Activated T-cell treated with anti-CD3 and anti-CD28 coated beads, Interleukin-2, amount 50 U/mL, for 24 hours (primary cell): ENCODE measurements around the gene FBXL22.

ENCODE experiments used
- DNase-seq: peaks from one replicate; pipeline ENCODE4 v3.0.0-alpha.2; 2020
- H3K27ac Mint-ChIP-seq: 2 replicates; pipeline ENCODE4 v1.8.0; 2020; ENCODE audit warnings: mild to moderate bottlenecking, mixed read lengths
- H3K27me3 Mint-ChIP-seq: 2 replicates; pipeline ENCODE4 v1.8.0; 2020; ENCODE audit warnings: mixed read lengths
- H3K36me3 Mint-ChIP-seq: 2 replicates; pipeline ENCODE4 v1.8.0; 2020; ENCODE audit warnings: low read depth, mixed read lengths
- H3K4me1 Mint-ChIP-seq: 2 replicates; pipeline ENCODE4 v1.8.0; 2020; ENCODE audit warnings: low read depth, mixed read lengths
- H3K4me3 Mint-ChIP-seq: 2 replicates; pipeline ENCODE4 v1.8.0; 2020; ENCODE audit warnings: mild to moderate bottlenecking, moderate library complexity, mixed read lengths
- H3K9me3 Mint-ChIP-seq: 2 replicates; pipeline ENCODE4 v1.8.0; 2020; ENCODE audit warnings: mixed read lengths

The FBXL22 gene

GRCh38 chr15:63576441-63576840 lies 20.7 kb upstream of the FBXL22 start:
- H3K36me3 Mint-ChIP-seq: peaks cover 75% of the 10 kb centered on the region
- H3K4me3 Mint-ChIP-seq: no peak overlapping the region
- no peaks in the 10 kb centered on the region for H3K9me3 Mint-ChIP-seq
- DNase-seq: no peak
- peaks cover 24% of the 10 kb centered on the region for H3K4me1 Mint-ChIP-seq
- H3K27me3 Mint-ChIP-seq: no peaks in the 10 kb centered on the region
- H3K27ac Mint-ChIP-seq: peak overlapping the region; percentile 45

- H3K4me3 Mint-ChIP-seq: no peak overlapping the region
- H3K9me3 Mint-ChIP-seq: peaks cover 9% of the 10 kb centered on the region
- DNase-seq: no peak
- peaks cover 81% of the 10 kb centered on the region for H3K36me3 Mint-ChIP-seq
- peaks cover 40% of the 10 kb centered on the region for H3K4me1 Mint-ChIP-seq
- no peaks in the 10 kb centered on the region for H3K27me3 Mint-ChIP-seq
- H3K27ac Mint-ChIP-seq: peak overlapping the region; percentile 82
These were observed 15.0 kb upstream of the FBXL22 start for GRCh38 chr15:63582179-63582578.

- DNase-seq: no peak
- no peaks in the 10 kb centered on the region for H3K27me3 Mint-ChIP-seq
- H3K9me3 Mint-ChIP-seq: peaks cover 9% of the 10 kb centered on the region
- H3K4me1 Mint-ChIP-seq: peaks cover 40% of the 10 kb centered on the region
- H3K27ac Mint-ChIP-seq: peak overlapping the region; percentile 82
- no peak overlapping the region for H3K4me3 Mint-ChIP-seq
- H3K36me3 Mint-ChIP-seq: peaks cover 85% of the 10 kb centered on the region
These were observed 14.3 kb upstream of the FBXL22 start for GRCh38 chr15:63582718-63583426.

- H3K4me1 Mint-ChIP-seq: peaks cover 43% of the 10 kb centered on the region
- peaks cover 99% of the 10 kb centered on the region for H3K36me3 Mint-ChIP-seq
- H3K27ac Mint-ChIP-seq: peak overlapping the region; percentile 76
- H3K4me3 Mint-ChIP-seq: no peak overlapping the region
- DNase-seq: no peak
- peaks cover 9% of the 10 kb centered on the region for H3K9me3 Mint-ChIP-seq
- no peaks in the 10 kb centered on the region for H3K27me3 Mint-ChIP-seq
These were observed 10.4 kb upstream of the FBXL22 start for GRCh38 chr15:63586790-63587189.

GRCh38 chr15:63587527-63587926 lies 9.7 kb upstream of the FBXL22 start:
- H3K27me3 Mint-ChIP-seq: no peaks in the 10 kb centered on the region
- no peak overlapping the region for H3K4me3 Mint-ChIP-seq
- DNase-seq: no peak
- H3K9me3 Mint-ChIP-seq: peaks cover 9% of the 10 kb centered on the region
- H3K36me3 Mint-ChIP-seq: peaks cover 99% of the 10 kb centered on the region
- no peak overlapping the region for H3K27ac Mint-ChIP-seq
- peaks cover 43% of the 10 kb centered on the region for H3K4me1 Mint-ChIP-seq

GRCh38 chr15:63588826-63589225 lies 8.4 kb upstream of the FBXL22 start:
- Mint-ChIP-seq H3K36me3 (peaks cover 99% of the 10 kb centered on the region), H3K27ac (peak overlapping the region; percentile 64), H3K4me3 (no peak overlapping the region), H3K9me3 (peaks cover 6% of the 10 kb centered on the region), H3K27me3 (no peaks in the 10 kb centered on the region), H3K4me1 (peaks cover 44% of the 10 kb centered on the region)
- DNase-seq: no peak

GRCh38 chr15:63593705-63594671 lies 3.2 kb upstream of the FBXL22 start:
- H3K36me3 Mint-ChIP-seq: peaks cover 64% of the 10 kb centered on the region
- DNase-seq: no peak
- H3K27ac Mint-ChIP-seq: peak overlapping the region; percentile 79
- H3K4me1 Mint-ChIP-seq: peaks cover 76% of the 10 kb centered on the region
- no peaks in the 10 kb centered on the region for H3K27me3 Mint-ChIP-seq
- H3K4me3 Mint-ChIP-seq: no peak overlapping the region
- H3K9me3 Mint-ChIP-seq: no peaks in the 10 kb centered on the region

- H3K4me3 Mint-ChIP-seq: no peak overlapping the region
These were observed 2.1 kb upstream of the FBXL22 start for GRCh38 chr15:63595065-63595464.

GRCh38 chr15:63595688-63596087 lies 1.5 kb upstream of the FBXL22 start:
- Mint-ChIP-seq H3K27ac (peak overlapping the region; percentile 71), H3K4me1 (peaks cover 82% of the 10 kb centered on the region), H3K4me3 (no peak overlapping the region), H3K36me3 (peaks cover 52% of the 10 kb centered on the region), H3K9me3 (no peaks in the 10 kb centered on the region), H3K27me3 (no peaks in the 10 kb centered on the region)
- no peak for DNase-seq

More at GRCh38 chr15:63595065-63595464, 2.1 kb upstream of the FBXL22 start:
- Mint-ChIP-seq H3K9me3 (no peaks in the 10 kb centered on the region), H3K36me3 (peaks cover 56% of the 10 kb centered on the region), H3K4me1 (peaks cover 85% of the 10 kb centered on the region), H3K27me3 (no peaks in the 10 kb centered on the region), H3K27ac (peak overlapping the region; percentile 79)
- no peak for DNase-seq

GRCh38 chr15:63596676-63597037 lies 530 bp upstream of the FBXL22 start:
- H3K36me3 Mint-ChIP-seq: peaks cover 46% of the 10 kb centered on the region
- no peaks in the 10 kb centered on the region for H3K27me3 Mint-ChIP-seq
- no peak overlapping the region for H3K4me3 Mint-ChIP-seq
- DNase-seq: no peak
- H3K9me3 Mint-ChIP-seq: no peaks in the 10 kb centered on the region
- H3K27ac Mint-ChIP-seq: peak overlapping the region; percentile 71
- peaks cover 80% of the 10 kb centered on the region for H3K4me1 Mint-ChIP-seq

GRCh38 chr15:63597821-63598220 lies 634 bp downstream of the FBXL22 start:
- Mint-ChIP-seq H3K27ac (peak overlapping the region; percentile 71), H3K4me1 (peaks cover 79% of the 10 kb centered on the region), H3K36me3 (peaks cover 34% of the 10 kb centered on the region), H3K4me3 (no peak overlapping the region), H3K27me3 (no peaks in the 10 kb centered on the region), H3K9me3 (no peaks in the 10 kb centered on the region)
- no peak for DNase-seq

GRCh38 chr15:63598473-63599400 lies 1.6 kb downstream of the FBXL22 start:
- Mint-ChIP-seq H3K9me3 (no peaks in the 10 kb centered on the region), H3K27me3 (no peaks in the 10 kb centered on the region), H3K36me3 (peaks cover 25% of the 10 kb centered on the region), H3K4me1 (peaks cover 73% of the 10 kb centered on the region), H3K27ac (peak overlapping the region; percentile 92), H3K4me3 (peak overlapping the region; percentile 87)
- no peak for DNase-seq

- Mint-ChIP-seq H3K27ac (peak overlapping the region; percentile 92), H3K4me1 (peaks cover 69% of the 10 kb centered on the region), H3K36me3 (peaks cover 17% of the 10 kb centered on the region), H3K27me3 (no peaks in the 10 kb centered on the region), H3K9me3 (no peaks in the 10 kb centered on the region), H3K4me3 (peak overlapping the region; percentile 87)
- peak; percentile 67 for DNase-seq
These were observed 2.3 kb downstream of the FBXL22 start for GRCh38 chr15:63599401-63600000.
